ENCODE results near the gene PXT1. TPM values are rescaled to one million over a fixed set of nuclear protein-coding genes. Genes with fewer than 3 reads are reported as not detected.

The PXT1 gene
- total RNA-seq, 2 experiments from 2014 or later: 0.25 TPM; not detected in 1

DNA sequence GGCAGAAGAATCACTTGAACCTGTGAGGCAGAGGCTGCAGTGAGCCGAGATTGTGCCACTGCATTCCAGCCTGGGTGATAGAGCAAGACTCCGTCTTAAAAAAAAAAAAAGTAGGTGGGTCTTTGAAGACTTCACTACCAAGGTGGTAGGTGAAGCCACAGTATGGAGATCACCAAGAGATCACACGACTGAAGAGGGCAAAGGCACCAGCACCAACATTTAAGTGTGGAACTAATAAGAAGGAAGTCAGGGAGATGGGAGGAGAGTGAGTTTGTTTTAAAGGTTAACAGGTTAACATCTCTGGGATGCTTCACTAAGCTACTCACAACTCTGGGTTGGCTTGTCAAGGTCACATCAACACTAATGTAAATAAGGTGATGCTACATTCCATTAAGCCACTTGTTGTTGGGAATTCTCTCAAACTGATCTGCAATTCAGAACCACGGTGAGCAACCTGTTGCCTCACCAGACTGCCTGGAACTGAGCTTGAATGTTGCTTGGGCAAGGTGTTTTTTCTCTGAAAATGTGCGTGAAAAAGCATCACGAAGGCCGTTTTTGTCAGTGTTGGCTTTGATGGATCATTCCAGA is 48.8 kb upstream of the PXT1 start:
- intact Hi-C loops (cut with micrococcal nuclease; ENCODE audit: unreplicated experiment): no loop called here
- peaks cover 86% of the 10 kb centered on the region for H3K36me3 ChIP-seq (ENCODE audit: insufficient read depth, low read length)
- no peaks in the 10 kb centered on the region for H3K9me3 ChIP-seq (ENCODE audit: low read length)
- no TSS peak for BruUV-seq (replicated peaks)
- no peak for DNase-seq (ENCODE audit: low spot score)
- H3K79me2 ChIP-seq (ENCODE audit: insufficient read depth, low read depth, low read length): no peaks in the 10 kb centered on the region
- no peak overlapping the region for H3K4me3 ChIP-seq (ENCODE audit: low read depth, low read length, poor library complexity, severe bottlenecking)
- POLR2A ChIA-PET: no interaction called here
- H3K27ac ChIP-seq (ENCODE audit: low read depth, low read length, poor library complexity, severe bottlenecking): no peak overlapping the region
- no peaks in the 10 kb centered on the region for H4K20me1 ChIP-seq (ENCODE audit: insufficient read depth, low read length)
- CTCF ChIA-PET (ENCODE audit: unreplicated experiment): no interaction called here
- TF ChIP-seq, protein P1, sequence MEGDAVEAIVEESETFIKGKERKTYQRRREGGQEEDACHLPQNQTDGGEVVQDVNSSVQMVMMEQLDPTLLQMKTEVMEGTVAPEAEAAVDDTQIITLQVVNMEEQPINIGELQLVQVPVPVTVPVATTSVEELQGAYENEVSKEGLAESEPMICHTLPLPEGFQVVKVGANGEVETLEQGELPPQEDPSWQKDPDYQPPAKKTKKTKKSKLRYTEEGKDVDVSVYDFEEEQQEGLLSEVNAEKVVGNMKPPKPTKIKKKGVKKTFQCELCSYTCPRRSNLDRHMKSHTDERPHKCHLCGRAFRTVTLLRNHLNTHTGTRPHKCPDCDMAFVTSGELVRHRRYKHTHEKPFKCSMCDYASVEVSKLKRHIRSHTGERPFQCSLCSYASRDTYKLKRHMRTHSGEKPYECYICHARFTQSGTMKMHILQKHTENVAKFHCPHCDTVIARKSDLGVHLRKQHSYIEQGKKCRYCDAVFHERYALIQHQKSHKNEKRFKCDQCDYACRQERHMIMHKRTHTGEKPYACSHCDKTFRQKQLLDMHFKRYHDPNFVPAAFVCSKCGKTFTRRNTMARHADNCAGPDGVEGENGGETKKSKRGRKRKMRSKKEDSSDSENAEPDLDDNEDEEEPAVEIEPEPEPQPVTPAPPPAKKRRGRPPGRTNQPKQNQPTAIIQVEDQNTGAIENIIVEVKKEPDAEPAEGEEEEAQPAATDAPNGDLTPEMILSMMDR (conservative IDR thresholded peaks at IDR 0.05; ENCODE audit: low read length): no peak
- TF ChIP-seq EZH2phosphoT487 (IDR thresholded peaks at IDR 0.05; ENCODE audit: borderline replicate concordance, low read depth, low read length): no peak
- H3K4me2 ChIP-seq (ENCODE audit: low read length): no peak overlapping the region
- no peak overlapping the region for H2AFZ ChIP-seq (ENCODE audit: low read length)
- no peaks in the 10 kb centered on the region for H3K4me1 ChIP-seq (ENCODE audit: insufficient read depth, low read length, poor library complexity, severe bottlenecking)
- H3K9me2 ChIP-seq (ENCODE audit: insufficient read depth, low read length): no peaks in the 10 kb centered on the region

DNA sequence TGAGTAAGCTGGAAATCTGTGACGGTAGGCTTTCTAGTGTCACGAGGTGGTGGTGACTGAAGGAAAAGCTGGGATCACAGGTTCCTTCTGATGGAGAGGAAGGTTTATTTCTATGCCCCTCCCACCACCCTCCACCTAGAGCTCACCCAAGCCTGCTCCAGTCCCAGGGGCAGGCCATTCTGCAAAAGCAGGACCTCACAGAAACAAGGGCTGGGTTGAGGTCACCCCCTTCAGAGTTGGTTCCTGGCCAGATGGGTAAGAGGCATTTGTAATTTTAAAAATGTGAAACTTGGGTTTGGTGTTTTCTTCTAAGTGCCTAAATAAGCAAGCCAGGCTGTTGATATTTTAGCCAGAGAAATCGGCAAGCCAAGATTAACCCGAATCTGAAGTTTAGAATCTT is 46.8 kb upstream of the PXT1 start:
- TF ChIP-seq, protein P1 (conservative IDR thresholded peaks at IDR 0.05; ENCODE audit: low read length): no peak
- no peak for TF ChIP-seq EZH2phosphoT487 (IDR thresholded peaks at IDR 0.05; ENCODE audit: borderline replicate concordance, low read depth, low read length)
- CTCF ChIA-PET (ENCODE audit: unreplicated experiment): no interaction called here
- H3K4me1 ChIP-seq (ENCODE audit: insufficient read depth, low read length, poor library complexity, severe bottlenecking): no peaks in the 10 kb centered on the region
- no peaks in the 10 kb centered on the region for H3K9me2 ChIP-seq (ENCODE audit: insufficient read depth, low read length)
- no peaks in the 10 kb centered on the region for H4K20me1 ChIP-seq (ENCODE audit: insufficient read depth, low read length)
- no peaks in the 10 kb centered on the region for H3K9me3 ChIP-seq (ENCODE audit: low read length)
- POLR2A ChIA-PET: interaction anchor here (1.2 kb wide), 1 partner anchor 42 kb away, joined by 4 read pairs; no protein-coding TSS in a partner anchor
- H2AFZ ChIP-seq (ENCODE audit: low read length): no peak overlapping the region
- intact Hi-C loops (cut with micrococcal nuclease; ENCODE audit: unreplicated experiment): no loop called here
- no peak overlapping the region for H3K27ac ChIP-seq (ENCODE audit: low read depth, low read length, poor library complexity, severe bottlenecking)
- BruUV-seq (replicated peaks): no TSS peak
- H3K4me2 ChIP-seq (ENCODE audit: low read length): no peak overlapping the region
- H3K79me2 ChIP-seq (ENCODE audit: insufficient read depth, low read depth, low read length): no peaks in the 10 kb centered on the region
- DNase-seq (ENCODE audit: low spot score): no peak
- H3K4me3 ChIP-seq (ENCODE audit: low read depth, low read length, poor library complexity, severe bottlenecking): no peak overlapping the region
- peaks cover 85% of the 10 kb centered on the region for H3K36me3 ChIP-seq (ENCODE audit: insufficient read depth, low read length)

DNA sequence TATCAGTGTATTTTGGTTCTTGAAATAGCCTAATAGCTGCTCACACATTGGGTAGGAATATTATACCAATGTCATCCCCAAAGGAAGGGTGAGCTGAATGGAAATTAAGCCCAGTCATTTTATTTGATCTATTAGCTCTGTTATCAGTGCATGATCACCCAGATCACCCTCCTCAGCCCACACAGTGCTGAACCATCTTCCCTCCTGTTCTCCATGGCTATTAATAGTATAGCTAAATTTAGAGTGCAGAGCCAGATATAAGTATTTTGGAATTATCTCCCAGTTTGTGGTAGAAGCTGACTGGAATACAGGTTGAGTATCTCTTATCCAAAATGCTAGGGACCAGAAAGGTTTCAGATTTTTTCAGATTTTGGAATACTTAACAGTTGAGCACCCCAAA is 45.6 kb upstream of the PXT1 start:
- no peaks in the 10 kb centered on the region for H3K4me1 ChIP-seq (ENCODE audit: insufficient read depth, low read length, poor library complexity, severe bottlenecking)
- H3K4me3 ChIP-seq (ENCODE audit: low read depth, low read length, poor library complexity, severe bottlenecking): no peak overlapping the region
- BruUV-seq (replicated peaks): no TSS peak
- ChIA-PET POLR2A (interaction anchor here (0.6 to 1.7 kb wide), 8 partner anchors 10 to 1140 kb away, joined by 3 to 5 read pairs (median 3); no protein-coding TSS in a partner anchor), CTCF (ENCODE audit: unreplicated experiment) (no interaction called here)
- H3K9me3 ChIP-seq (ENCODE audit: low read length): no peaks in the 10 kb centered on the region
- DNase-seq (ENCODE audit: low spot score): no peak
- no peaks in the 10 kb centered on the region for H4K20me1 ChIP-seq (ENCODE audit: insufficient read depth, low read length)
- peaks cover 83% of the 10 kb centered on the region for H3K36me3 ChIP-seq (ENCODE audit: insufficient read depth, low read length)
- H3K79me2 ChIP-seq (ENCODE audit: insufficient read depth, low read depth, low read length): no peaks in the 10 kb centered on the region
- no peaks in the 10 kb centered on the region for H3K9me2 ChIP-seq (ENCODE audit: insufficient read depth, low read length)
- H2AFZ ChIP-seq (ENCODE audit: low read length): no peak overlapping the region
- TF ChIP-seq, protein P1 (conservative IDR thresholded peaks at IDR 0.05; ENCODE audit: low read length): no peak
- TF ChIP-seq EZH2phosphoT487 (IDR thresholded peaks at IDR 0.05; ENCODE audit: borderline replicate concordance, low read depth, low read length): no peak
- H3K27ac ChIP-seq (ENCODE audit: low read depth, low read length, poor library complexity, severe bottlenecking): no peak overlapping the region
- intact Hi-C loops (cut with micrococcal nuclease; ENCODE audit: unreplicated experiment): no loop called here
- no peak overlapping the region for H3K4me2 ChIP-seq (ENCODE audit: low read length)

Measured in OCI-LY7 (cell line).